MM.1S (cell line): ENCODE results near the gene ARFGAP1.

Experiments
- CTCF ChIP-seq: fragments of 300-600 bp; sonication (generic); IDR thresholded peaks from 2 replicates; pipeline ENCODE4 v1.5.1; 2016; ENCODE audit warnings: antibody characterized with exemption, low read length, mixed read lengths
- EZH2 ChIP-seq: fragments of 300-600 bp; sonication (generic); optimal IDR thresholded peaks from 2 replicates; pipeline ENCODE3; 2017; ENCODE audit warnings: low read depth, mild to moderate bottlenecking, antibody characterized with exemption, low read length, mixed read lengths

GRCh38 chr20:63309261-63310071 lies 36.9 kb downstream of the ARFGAP1 start:
- TF ChIP-seq EZH2 (no peak), CTCF (peak; percentile 50)
